Midbrain (tissue), 1 donor: ENCODE data around the gene CTDSPL2.
"Not testable (repeated sequence)": the region's sequence is repeated elsewhere in the genome, so short reads cannot be mapped to it uniquely, and the experiment has no call there.

ENCODE experiments used
- DNase-seq: peaks from one replicate; lab custom pipeline; 2025; lab: John Stamatoyannopoulos, UW

CTDSPL2 gene

DNA sequence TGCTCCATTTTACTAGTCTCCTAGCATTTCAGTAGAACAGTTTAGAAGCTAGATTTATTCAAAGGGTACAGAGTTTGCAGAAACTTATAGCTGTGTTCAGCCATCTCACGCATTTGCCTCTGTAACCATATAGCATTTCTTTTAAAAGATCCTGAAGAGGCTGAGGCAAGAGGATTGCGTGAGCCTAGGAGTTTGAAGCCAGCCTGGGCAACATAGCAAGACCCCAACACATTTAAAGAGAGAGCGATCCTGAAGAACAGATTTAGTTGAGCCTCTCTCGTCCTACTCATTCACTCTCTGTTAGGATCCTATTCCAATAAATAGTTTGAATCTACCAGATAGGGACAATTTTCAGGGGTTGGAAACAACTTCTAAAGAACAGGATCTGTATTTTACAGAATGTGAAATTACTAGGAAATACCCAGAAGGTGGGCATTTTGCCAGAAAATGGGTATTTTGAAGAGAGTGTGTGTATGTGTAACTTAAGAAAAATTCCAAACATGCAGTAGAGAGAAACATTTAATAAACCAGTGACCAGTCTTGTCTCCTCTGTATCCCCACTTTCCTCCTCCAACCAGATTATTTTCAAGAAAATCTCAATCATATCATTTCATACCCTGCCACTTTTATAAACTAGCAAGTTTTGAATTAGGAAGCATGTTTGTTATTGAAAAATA lies 114.0 kb downstream of the CTDSPL2 start:
- DNase-seq = no peak

DNA sequence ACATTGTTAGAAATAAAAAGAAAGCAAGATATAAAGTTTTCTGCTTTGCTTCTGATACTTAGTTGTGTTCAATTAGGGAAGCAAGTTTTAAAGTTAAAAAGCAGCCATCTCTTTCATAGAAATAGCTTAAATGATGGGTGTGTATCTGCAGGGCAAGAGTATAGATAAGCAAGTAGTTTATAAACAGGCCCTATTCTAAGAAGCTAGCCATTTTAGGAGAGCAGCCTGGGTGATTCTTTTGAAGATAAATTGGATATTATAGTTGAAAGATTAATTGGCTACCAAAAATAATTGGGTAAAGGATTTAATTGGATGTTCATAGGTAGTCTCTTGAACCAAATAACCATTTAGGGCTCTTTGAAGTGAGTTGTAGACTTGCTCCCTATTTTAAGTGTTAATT lies 115.2 kb downstream of the CTDSPL2 start:
- no peak for DNase-seq

DNA sequence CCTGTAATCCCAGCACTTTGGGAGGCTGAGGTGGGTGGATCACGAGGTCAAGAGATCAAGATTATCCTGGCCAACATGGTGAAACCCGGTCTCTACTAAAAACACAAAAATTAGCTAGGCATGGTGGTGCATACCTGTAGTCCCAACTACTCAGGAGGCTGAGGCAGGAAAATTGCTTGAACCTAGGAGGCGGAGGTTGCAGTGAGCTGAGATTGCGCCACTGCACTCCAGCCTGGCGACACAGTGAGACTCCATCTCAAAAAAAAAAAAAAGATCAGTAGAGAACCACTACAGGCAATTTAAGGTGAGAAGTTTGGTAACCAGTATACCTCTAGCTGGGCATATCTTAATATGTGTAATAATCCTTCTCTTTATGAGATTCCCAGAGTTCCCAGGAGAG lies 117.3 kb downstream of the CTDSPL2 start:
- DNase-seq = not testable (repeated sequence)

DNA sequence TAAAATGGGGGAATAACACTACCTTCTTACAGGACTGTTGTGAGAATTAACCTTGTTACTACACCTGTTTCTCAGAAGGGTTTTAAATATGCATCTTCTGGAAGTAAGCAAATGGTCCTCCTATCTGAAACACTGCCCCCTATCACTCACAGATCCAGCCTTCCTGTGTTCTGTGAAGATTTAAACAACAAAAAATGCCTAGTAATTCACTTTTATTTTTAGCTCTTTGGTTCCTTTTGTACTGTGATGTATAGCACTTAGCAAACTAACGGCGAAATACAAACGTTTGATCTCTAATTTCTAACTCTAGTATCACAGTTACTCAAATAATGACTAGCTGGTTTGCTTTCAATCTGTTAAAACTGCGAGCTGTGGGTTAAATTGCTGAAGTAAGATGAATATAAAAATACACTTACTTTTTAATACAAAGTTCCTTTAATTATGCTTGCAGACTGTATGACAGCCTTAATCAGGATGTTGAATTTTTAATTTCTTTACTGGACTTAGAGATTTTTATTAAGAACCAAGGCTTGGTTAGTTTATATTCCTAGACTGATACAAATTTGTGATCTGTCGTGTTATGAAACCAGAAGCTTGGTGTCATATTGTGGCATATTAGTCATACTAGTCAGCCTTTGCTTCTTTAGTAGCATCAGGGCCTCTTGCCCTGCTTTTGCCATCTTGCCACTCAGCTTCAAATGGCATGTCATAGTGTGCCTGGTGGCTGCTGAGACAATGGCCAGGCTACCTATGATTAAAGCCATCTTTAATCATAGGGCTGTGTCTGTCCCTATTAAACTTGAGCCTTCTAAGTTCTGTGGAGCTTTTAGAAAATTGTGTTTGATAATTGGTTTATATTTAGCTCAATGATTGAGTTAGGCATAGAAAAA lies 118.7 kb downstream of the CTDSPL2 start:
- DNase-seq = no peak

DNA sequence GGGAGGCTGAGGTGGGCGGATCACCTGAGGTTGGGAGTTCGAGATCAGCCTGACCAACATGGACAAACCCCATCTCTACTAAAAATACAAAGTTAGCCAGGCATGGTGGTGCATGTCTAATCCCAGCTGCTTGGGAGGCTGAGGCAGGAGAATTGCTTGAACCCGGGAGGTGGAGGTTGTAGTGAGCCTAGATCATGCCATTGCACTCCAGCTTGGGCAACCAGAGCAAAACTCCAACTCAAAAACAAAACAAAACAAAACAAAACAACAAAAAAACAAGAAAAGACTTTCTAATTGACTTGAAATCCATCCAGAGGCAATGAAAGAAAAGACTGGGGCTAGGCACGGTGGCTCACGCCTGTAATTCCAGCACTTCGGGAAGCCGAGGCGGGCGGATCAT lies 121.7 kb downstream of the CTDSPL2 start:
- DNase-seq = not testable (repeated sequence)

DNA sequence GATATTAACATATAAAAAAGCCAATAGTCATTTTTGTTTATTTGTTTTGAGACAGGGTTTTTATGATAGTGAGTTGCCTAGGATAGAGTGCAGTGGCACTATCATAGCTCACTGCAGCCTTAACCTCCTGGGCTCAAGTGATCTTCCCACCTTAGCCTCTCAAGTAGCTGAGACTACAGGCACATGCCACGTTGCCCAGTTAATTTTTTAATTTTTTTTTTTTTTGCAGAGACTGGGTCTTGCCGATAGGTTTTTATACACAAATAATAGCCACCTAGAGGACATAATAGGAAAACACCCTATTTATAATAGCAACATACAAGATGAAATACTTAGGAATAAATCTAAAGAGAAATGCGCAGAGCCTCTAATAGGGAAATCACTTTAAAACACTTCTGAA lies 122.8 kb downstream of the CTDSPL2 start:
- no peak for DNase-seq

DNA sequence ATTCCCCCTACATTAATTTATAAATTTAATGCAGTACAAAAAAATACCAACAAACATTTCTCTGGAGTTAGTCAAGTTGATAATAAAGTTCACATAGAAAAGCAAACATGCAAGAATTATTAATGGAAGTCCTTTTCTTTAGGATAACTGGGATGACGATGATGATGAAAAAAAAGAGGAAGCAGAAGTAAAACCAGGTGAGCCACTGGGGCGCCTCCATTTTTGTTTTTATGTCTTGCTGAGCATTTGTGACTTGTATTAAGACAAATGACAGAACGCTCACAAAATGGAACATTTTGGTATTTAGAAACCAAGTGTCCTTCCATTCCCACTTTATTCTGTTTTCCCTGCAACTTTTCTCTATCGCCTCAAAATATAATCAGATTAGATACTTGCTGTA lies 123.3 kb downstream of the CTDSPL2 start:
- no peak for DNase-seq

DNA sequence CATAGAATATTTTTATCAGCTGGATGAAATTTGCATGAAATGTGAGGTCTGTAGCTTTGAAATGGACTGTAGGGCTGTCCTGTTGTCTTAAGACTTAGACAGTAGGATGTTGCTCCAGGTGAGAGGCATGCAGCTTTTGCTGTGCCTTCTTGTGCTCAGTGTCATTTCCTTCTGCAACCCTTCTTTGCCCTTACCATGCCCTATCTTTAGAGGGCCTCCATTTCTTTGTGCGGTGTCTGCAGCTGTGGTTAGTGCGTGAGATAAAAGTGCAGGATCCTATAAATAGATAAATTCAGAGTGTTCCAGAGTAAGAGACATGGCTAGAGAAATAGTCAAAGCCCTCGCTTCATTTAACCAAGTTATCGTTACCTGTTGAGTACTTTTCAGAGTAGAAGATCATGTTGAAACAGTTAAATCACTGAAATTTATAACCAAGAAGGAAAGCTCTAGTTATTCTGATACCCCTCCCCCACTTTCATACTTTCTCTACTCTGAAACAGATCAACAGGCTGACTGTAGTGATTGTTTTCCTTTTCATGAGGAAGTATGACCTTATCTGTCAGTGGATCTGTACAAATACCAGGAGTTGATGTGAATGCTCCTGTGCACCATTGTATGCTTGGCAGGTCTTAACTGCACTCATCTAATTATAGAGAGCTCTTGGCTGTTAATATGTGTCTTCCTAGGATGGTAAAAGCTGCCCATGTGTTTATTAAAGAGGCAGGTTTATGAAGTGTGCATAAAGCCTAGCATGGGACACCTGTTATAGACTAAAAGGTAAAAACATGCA lies 127.7 kb downstream of the CTDSPL2 start:
- no peak for DNase-seq

DNA sequence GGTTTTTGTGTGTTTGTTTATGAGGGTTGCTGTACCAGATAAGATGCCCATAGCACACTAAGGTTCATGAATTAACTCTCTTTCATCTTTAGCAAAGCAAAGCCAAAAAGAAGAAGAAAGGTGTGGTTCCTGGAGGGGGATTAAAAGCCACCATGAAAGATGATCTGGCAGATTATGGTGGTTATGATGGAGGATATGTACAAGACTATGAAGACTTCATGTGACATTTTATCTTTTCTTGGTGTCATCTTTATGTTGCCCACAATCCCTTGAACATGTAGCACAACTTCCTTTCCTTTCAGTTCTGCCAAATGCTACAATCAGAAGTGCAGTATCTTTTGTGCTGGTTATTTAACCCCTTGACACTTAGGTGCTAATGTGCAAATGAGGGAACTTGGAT lies 133.5 kb downstream of the CTDSPL2 start:
- not testable (repeated sequence) for DNase-seq

DNA sequence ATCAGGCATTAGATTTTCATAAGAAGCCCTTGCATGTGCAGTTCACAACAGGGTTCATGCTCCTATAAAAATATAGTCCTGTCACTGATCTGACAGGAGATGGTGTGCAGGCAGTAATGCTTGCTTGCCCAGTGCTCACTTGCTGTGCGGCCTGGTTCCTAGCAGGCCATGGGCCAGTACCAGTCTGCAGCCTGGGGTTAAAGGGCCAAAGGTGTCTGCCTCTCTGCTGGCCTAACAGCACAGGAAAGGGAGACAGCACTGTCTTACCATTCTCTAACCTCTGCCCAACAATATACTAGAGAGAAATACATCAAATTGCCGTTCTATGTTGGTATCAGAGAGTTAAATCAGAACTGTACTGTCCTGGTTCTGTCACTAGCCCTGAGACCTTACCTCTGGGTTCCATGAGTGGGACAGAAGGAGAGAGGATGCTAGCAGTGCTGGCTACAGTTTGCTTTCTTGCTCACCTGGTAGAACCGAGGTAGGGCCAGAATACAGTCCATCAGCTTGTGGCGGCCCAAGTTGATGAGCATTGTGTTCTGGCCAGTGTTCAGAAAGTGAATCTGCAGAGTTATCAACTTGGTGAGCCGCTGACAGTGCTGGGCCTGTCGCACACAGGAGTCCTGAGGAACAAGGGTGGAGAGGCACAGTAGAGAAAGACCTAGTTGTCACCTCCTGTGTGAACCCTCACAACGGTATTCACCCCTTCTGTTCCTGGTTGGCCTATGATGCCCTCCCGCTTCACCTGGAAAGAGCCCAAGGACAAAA lies 138.1 kb downstream of the CTDSPL2 start:
- no peak for DNase-seq

DNA sequence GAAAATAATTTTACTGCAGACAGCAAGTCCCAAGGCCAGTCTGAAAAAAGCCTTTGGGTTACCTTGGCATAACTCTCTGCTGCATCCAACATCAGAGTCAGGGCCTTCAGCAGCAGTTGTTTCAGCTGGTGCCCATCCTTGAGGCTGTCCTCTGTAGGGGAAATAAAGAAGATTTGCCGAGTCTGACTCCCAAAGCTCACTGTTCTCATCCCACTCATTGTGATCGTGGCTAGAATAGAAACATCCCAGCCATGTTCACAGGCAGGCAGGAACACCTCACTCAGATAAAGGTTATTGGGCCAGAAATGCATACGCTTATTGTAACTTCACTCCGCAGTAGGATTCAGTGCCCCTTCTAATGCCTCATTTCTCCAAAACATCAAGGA lies 138.7 kb downstream of the CTDSPL2 start:
- no peak for DNase-seq

DNA sequence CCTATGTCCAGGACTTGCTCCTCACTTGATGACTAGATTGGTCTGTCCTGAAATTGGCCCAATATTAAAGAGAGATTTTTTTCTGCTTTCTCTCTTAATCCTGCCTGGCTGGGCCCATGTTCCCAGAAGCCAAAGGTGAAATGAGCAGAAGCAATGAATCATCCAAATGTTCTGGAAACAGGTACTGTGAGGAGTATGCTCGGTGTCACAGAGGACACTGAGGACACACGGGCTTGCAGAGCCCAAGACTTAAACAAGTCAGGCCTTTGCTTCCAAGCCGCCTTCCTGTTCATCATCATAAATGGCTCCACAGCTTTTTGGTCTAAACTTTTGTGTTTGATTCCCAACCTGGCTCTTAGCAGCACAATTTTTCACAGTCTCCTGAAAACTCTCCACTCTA lies 140.9 kb downstream of the CTDSPL2 start:
- no peak for DNase-seq

DNA sequence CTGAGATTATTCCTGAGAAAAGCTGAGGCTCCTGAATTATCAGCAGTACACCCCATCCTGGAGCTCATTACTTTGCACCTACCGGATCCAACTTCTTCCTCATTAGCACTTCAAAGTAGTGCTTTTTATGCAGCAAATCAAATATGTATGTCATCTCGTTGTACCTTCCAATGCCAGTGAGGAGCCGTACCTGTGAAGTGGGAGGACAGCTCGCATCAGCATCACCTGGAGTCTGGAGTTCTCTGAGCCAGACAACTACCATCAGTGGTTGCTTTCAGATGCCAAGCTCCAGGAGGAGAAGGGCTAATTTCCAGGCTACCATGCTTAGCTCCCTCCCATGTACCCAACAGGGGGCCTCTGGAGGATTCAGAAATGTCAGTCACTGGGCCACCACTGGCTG lies 141.9 kb downstream of the CTDSPL2 start:
- no peak for DNase-seq

DNA sequence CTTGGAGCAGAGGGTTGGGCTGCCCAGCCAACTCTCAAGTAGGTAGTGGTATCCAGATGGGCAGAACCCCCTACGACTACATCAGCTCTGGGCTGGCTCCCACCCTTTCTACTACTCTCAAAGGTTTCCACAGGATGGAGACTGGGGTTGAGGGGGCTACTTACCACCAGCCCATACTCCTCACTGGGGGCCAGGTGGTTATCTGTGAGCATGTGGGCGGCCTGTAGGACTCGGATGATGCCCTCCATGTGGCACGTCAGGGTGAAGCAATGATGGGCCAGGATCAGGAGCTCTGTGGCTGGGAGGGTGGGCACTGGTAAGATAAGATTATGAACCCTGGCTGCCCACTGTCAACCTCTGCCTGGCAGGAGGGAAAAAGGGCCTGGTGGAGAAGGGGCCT lies 142.9 kb downstream of the CTDSPL2 start:
- DNase-seq = no peak

DNA sequence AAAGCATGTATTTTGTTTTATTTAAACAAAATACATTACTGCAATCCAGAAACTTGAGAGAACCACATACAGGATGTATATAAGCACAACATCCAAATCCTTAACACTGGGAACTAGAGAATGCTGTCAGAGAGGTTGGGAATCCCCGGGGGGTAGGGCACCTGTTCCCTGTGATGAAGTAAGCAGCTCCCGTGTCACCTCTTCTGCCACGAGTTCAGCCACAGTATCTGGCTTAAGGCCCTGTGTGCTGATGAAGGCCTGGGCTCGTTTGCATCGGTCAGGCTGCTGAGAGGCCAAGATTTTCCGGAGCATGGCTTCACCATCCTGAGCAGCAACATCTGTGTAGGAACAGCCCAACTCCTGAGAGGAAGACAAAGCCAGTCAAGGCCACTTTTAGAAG lies 146.0 kb downstream of the CTDSPL2 start:
- DNase-seq = no peak

DNA sequence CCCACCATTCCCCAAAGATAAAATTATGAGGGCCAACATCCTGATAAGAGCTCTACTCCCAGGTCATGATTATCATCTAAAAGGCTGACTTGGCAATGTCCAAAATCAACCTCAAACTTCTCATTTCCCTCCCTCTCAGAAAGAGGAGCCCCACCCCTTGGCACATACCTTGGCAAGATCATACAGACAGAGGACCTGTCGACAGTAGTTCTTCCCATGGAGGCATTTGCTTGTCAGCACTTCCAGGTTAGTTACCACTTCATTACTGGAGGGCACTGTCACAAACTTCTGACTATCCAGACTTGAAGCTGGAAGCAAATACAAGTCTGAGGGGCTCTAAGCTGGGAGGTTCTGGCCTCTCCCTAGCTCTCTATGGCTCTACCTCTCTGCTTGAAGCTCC lies 147.3 kb downstream of the CTDSPL2 start:
- no peak for DNase-seq
